HG02852 (cell line): ENCODE data around the gene TNS4.

Experiments
- ATAC-seq: cut with Tn5 transposase; IDR thresholded peaks from one replicate; pipeline ENCODE4 v1.9.1; 2021; ENCODE audit warnings: mild to moderate bottlenecking, moderate library complexity; ENCODE audit not compliant: unreplicated experiment

Gene TNS4

GRCh38 chr17:40473573-40474365 is 27.7 kb downstream of the TNS4 start:
- no peak for ATAC-seq

- ATAC-seq = no peak
Measured at GRCh38 chr17:40472733-40473452, 28.5 kb downstream of the TNS4 start.

DNA sequence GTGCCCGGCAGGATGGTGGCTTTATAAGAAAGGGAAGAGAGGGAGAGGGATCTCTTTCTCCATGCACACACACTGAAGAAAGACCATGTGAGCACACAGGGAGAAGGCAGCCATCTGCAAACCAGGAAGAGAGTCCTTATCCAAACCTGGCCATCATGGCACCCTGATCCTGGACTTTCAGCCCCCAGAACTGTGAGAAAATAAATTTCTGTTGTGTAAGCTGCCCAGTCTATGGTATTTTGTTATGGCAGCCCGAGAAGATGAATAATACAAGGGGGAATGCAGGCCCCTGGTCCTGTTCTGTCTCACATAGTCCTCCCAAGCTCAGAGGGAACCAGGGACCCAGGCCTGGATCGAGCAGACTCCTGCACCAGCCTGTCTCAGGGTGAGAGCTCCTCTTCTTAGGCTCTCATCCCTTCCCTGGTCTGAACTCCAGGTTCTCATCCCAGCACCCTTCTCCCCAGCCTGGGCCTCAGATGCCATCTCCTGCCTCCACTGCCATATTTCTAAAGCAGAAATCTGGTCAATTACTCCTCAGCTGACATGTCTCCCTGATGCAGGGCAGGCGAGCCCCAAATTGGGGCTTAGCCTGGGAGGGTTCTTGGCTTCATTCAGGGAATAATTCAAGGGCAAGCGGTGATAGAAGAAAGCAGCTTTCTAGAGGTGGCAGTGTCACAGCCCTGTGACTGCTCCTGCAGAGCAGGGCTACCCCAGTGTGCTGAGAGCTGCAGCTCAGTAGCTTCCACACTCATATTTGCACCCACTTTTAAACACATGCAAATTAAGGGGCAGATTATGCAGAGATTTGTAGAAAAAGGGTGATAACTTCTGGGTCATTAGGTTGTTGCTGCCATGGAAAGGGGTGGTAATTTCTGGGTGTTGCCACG is 29.3 kb downstream of the TNS4 start:
- no peak for ATAC-seq

GRCh38 chr17:40470932-40471828 is 30.2 kb downstream of the TNS4 start:
- no peak for ATAC-seq

- no peak for ATAC-seq
Measured at GRCh38 chr17:40469805-40470675, 31.4 kb downstream of the TNS4 start.

DNA sequence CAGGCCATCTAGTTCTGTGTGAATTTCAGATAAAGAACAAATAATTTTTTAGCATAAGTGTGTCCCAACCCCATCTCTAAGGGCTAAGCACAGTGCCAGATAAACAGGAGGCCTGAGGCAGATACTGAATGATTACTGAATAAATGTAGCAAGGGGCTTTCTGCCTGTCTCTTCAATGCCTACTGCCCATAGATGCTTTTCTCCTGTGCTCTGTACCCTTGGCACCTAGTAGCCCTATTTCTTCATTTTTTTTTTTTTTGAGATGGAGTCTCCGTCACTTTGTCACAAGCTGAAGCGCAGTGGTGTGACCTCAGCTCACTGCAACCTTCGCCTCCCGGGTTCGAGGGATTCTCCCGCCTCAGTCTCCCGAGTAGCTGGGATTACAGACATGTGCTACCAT is 32.9 kb downstream of the TNS4 start:
- no peak for ATAC-seq

GRCh38 chr17:40467281-40467867 is 34.0 kb downstream of the TNS4 start:
- ATAC-seq = no peak

GRCh38 chr17:40466298-40466971 is 35.0 kb downstream of the TNS4 start:
- ATAC-seq = no peak

- ATAC-seq = no peak
Measured at GRCh38 chr17:40464392-40464855, 37.0 kb downstream of the TNS4 start.

- ATAC-seq = no peak
Measured at GRCh38 chr17:40463122-40463550, 38.3 kb downstream of the TNS4 start.

GRCh38 chr17:40462343-40463121 is 38.9 kb downstream of the TNS4 start:
- no peak for ATAC-seq

DNA sequence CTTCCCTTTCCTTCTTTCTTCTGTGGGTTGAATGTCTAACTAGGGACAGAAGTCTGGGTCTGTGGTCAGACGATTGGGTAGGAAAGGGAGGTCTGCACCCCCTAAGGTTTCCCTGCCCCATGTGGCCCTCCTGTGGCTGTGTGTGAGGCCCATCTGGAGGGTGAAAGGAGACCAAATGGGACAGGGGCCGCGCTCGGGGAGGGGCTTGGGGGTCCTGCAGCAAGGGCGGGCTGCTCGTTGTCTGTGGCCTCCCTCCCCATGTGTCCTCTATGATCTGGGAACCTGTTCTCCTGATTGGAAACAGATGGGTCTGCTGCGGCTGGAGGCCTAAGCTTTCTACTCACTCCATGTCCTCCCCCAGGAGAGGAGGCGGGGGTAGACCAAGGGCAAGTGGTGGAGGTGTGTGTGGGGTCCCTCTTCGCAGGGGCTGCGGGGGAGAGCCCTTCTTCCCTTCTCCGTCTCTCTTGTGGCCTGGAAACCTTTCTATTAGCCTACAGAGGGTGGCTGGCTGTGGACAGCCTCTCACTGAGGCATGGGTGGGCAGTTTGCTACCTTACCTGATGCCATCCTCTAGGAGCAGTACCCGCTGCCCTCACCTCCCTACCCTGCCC is 39.6 kb downstream of the TNS4 start:
- no peak for ATAC-seq

DNA sequence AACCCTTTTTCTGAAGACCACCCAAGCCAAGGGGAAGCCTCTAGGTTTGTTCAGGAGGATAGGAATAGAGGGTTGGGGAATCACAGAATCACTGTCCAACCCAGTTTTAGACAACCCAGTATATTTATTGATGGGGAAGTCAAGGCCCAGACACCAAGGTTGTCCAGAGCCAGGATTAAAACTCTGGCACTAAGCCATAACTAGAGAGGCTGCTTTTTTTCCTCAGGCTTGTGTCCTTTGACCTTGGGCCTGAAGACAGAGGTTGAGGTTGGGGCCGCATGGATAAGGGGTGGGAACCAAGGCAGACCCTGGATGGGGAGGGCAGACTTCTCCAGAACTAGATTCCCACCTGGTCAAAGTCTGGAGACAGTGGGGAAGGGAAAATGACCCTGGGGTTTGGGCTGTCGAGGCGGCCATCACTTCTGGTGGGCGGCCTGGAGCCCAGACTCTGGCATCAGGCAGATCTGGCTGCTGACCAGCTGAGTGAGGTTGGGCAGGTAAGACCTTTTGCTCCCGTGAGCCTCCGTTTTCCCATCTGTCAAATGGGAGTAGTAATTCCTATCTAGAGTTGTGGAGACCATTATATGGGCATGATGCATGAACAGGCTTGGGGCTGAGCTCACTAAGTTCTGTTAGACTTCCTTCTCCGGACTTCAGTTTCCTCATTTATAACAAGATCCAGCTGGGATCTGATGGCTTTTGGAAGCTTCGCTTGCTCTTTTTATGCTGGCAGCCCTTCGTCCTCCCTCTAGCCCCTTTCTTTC is 40.3 kb downstream of the TNS4 start:
- ATAC-seq = no peak

DNA sequence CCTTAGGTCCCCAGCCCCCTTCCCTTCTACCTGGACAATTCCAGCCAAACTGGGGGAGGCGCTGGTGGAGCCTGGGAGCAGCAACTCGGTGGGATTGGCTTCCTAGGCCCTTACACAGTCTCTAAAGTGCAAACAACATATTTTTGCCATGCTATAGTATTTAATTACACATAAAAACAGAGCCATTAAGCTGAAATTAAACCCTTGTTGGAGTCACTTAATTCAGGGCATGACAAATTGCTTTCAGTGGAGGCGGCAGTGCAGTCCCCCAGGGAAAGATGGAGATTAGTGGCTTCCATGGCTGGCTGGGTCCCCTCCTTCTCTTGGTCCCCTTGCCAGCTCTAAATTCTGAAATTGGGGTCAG is 40.8 kb downstream of the TNS4 start:
- no peak for ATAC-seq

GRCh38 chr17:40459636-40460603 is 41.5 kb downstream of the TNS4 start:
- no peak for ATAC-seq
